ENCODE measurements around the gene KLF5.
"Not testable (repeated sequence)": the region's sequence is repeated elsewhere in the genome, so short reads cannot be mapped to it uniquely, and the experiment has no call there.

Gene KLF5

GRCh38 chr13:73082471-73082870 is 23.7 kb downstream of the KLF5 start:
- in situ Hi-C loops (cut with HindIII; ENCODE audit: low sequenced_read_pairs), result no loop called here

GRCh38 chr13:73082895-73083294 is 24.1 kb downstream of the KLF5 start:
- in situ Hi-C loops (cut with HindIII; ENCODE audit: low sequenced_read_pairs), result no loop called here

GRCh38 chr13:73088332-73088935 is 29.6 kb downstream of the KLF5 start:
- in situ Hi-C loops (cut with HindIII; ENCODE audit: low sequenced_read_pairs), result no loop called here

GRCh38 chr13:73089213-73089612 is 30.4 kb downstream of the KLF5 start:
- in situ Hi-C loops (cut with HindIII; ENCODE audit: low sequenced_read_pairs), result no loop called here

- in situ Hi-C loops (cut with HindIII; ENCODE audit: low sequenced_read_pairs), result no loop called here
Measured at GRCh38 chr13:73090116-73090822, 31.5 kb downstream of the KLF5 start.

GRCh38 chr13:73090823-73091187 is 32.0 kb downstream of the KLF5 start:
- in situ Hi-C loops (cut with HindIII; ENCODE audit: low sequenced_read_pairs), result no loop called here

GRCh38 chr13:73092829-73093228 is 34.0 kb downstream of the KLF5 start:
- in situ Hi-C loops (cut with HindIII; ENCODE audit: low sequenced_read_pairs), result no loop called here

GRCh38 chr13:73096173-73096572 is 37.4 kb downstream of the KLF5 start:
- in situ Hi-C loops (cut with HindIII; ENCODE audit: low sequenced_read_pairs), result no loop called here

- in situ Hi-C loops (cut with HindIII; ENCODE audit: low sequenced_read_pairs), result no loop called here
Measured at GRCh38 chr13:73096638-73097037, 37.8 kb downstream of the KLF5 start.

- in situ Hi-C loops (cut with HindIII; ENCODE audit: low sequenced_read_pairs), result not testable (repeated sequence)
Measured at GRCh38 chr13:73100781-73101180, 42.0 kb downstream of the KLF5 start.

- in situ Hi-C loops (cut with HindIII; ENCODE audit: low sequenced_read_pairs), result no loop called here
Measured at GRCh38 chr13:73101351-73102007, 42.7 kb downstream of the KLF5 start.

- in situ Hi-C loops (cut with HindIII; ENCODE audit: low sequenced_read_pairs), result no loop called here
Measured at GRCh38 chr13:73103238-73103637, 44.4 kb downstream of the KLF5 start.

- in situ Hi-C loops (cut with HindIII; ENCODE audit: low sequenced_read_pairs), result no loop called here
Measured at GRCh38 chr13:73106513-73107178, 47.8 kb downstream of the KLF5 start.

GRCh38 chr13:73107481-73107880 is 48.7 kb downstream of the KLF5 start:
- in situ Hi-C loops (cut with HindIII; ENCODE audit: low sequenced_read_pairs), result no loop called here

- in situ Hi-C loops (cut with HindIII; ENCODE audit: low sequenced_read_pairs), result no loop called here
Measured at GRCh38 chr13:73107970-73108369, 49.2 kb downstream of the KLF5 start.

GRCh38 chr13:73109288-73109899 is 50.6 kb downstream of the KLF5 start:
- in situ Hi-C loops (cut with HindIII; ENCODE audit: low sequenced_read_pairs), result no loop called here

- in situ Hi-C loops (cut with HindIII; ENCODE audit: low sequenced_read_pairs), result no loop called here
Measured at GRCh38 chr13:73109969-73110368, 51.2 kb downstream of the KLF5 start.

- in situ Hi-C loops (cut with HindIII; ENCODE audit: low sequenced_read_pairs), result no loop called here
Measured at GRCh38 chr13:73110814-73111213, 52.0 kb downstream of the KLF5 start.

- in situ Hi-C loops (cut with HindIII; ENCODE audit: low sequenced_read_pairs), result no loop called here
Measured at GRCh38 chr13:73111331-73111730, 52.5 kb downstream of the KLF5 start.

- in situ Hi-C loops (cut with HindIII; ENCODE audit: low sequenced_read_pairs), result no loop called here
Measured at GRCh38 chr13:73119612-73120011, 60.8 kb downstream of the KLF5 start.

Data from endothelial cell of hepatic sinusoid (primary cell).